ENCODE results near the gene TSPAN3.

Gene TSPAN3

DNA sequence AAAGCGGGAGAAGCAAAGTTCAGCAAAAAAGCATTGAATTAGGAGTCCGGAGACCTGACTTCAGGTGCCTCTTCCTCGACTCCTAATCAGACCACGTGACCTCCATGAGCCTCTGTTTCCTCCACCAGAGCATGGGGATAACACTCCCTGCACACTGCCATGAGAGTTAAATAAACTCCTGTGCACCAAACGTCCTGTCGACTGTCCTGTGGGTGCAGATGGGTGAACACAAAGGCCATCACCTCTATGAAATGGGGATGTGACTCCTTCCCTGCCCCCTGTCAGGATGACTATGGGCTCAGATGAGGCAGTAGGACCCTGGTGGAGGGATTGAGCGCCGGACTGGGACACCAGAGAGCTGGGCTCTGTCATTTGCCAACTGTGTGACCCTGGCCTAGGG lies 13.5 kb upstream of the TSPAN3 start:
- DNase-seq (ENCODE audit: low read depth), result no peak

DNA sequence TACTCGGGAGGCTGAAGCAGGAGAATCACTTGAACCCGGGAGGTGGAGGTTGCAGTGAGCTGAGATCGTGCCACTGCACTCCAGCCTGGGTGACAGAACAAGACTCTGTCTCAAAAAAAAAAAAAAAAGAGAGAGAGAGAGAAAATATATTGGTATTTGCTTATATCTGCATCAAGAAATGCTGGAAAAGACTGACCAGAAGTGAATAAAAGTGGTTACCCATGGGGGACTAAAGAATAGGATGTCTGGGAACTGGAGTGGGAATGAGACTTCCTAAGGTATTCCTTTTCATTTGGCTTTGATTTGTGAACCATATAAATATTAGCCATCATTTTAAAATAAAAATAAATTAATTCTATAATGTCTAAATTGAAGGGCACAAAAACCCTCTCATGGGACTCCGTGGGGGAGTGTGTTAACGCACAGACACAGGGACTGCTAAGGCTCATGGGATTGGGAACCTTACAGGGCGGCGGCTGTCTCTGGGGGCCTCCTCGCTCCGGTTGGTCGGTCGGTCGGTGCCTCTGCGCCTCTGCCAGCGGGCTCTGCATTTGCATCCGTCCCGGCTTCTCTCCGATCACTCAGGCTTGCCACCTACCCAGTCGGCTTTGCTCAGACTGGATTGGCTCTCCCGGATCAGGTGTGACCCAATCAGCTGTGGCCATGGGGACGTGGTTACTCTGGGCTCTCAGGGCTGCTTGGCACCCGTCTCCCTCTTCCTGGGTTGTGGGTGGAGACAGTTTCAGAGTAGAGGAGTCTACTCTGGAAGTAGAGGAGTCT lies 12.7 kb upstream of the TSPAN3 start:
- peak; percentile 30 for DNase-seq (ENCODE audit: low read depth)

DNA sequence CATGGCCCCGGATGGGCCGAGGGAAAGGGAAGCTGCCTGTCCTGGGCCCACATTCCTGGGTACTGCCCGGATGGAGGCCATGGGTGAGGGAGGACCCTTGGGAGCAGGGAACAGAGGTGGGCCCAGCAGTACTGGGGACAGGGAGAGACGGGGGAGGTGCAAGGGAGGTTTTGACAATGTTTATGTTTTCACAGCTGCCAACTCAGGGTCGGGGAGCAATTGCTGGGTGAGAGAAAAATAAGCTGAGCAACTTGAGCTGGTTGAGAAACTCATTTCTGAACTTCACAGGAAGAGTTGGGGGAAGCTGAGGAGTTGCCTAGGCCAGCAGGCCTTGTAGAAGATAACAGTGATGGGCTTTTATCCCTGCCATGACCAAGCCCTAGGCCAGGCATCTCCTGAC lies 11.1 kb upstream of the TSPAN3 start:
- DNase-seq (ENCODE audit: low read depth), result no peak

DNA sequence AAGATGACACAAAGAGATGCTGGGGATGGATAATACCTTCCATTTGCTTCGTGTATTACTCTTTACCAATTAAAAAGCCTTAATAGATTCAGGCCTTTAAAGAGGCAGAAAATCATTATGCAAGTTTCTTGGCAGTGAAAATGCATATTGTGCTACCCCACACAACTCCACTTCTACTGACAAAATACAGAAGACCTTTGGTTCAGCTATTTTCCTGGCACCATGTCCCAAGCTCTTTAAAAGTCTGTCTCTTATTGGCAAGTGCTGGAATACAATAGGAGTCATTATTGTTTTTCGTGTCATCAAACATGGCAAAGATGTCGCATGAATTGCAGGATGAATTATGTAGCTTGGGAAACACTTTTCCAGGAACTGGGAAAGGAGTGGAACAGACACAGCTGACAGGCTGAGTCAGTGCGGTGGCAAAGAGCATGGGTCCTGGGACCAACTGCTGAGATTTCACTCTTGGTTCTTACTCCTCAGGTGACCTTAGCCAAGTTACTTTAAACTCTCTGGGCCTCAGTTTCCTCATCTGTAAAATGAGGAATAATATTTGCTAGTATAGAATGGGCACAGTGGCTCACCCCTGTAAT lies 5.5 kb upstream of the TSPAN3 start:
- DNase-seq (ENCODE audit: low read depth), result no peak

DNA sequence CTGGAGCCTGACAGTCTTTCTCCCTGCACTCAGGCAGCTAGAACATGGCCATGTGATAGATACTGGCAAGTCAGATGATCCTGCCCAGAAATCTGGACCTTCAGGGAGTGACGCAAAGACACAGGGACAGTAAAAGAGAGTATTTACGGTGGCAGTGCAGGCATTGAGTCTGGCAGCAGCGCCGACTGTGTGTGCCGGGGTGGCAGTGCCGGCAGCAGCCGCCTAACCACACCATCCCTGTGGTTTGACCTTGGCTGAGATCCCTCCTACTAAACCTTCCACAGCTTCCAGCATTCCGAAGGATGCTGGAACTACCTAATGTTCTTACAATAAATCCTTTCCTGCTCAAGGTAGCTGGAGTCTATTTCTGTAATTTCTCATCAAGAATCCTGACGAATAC lies 4.6 kb upstream of the TSPAN3 start:
- no peak for DNase-seq (ENCODE audit: low read depth)

- no peak for DNase-seq (ENCODE audit: low read depth)
These were observed 3.4 kb upstream of the TSPAN3 start for GRCh38 chr15:77074350-77074749.

- no peak for DNase-seq (ENCODE audit: low read depth)
These were observed 655 bp upstream of the TSPAN3 start for GRCh38 chr15:77071305-77072223.

- DNase-seq (ENCODE audit: low read depth), result no peak
These were observed 772 bp downstream of the TSPAN3 start for GRCh38 chr15:77070180-77070494.

- no peak for DNase-seq (ENCODE audit: low read depth)
These were observed 1.3 kb downstream of the TSPAN3 start for GRCh38 chr15:77069521-77070121.

DNA sequence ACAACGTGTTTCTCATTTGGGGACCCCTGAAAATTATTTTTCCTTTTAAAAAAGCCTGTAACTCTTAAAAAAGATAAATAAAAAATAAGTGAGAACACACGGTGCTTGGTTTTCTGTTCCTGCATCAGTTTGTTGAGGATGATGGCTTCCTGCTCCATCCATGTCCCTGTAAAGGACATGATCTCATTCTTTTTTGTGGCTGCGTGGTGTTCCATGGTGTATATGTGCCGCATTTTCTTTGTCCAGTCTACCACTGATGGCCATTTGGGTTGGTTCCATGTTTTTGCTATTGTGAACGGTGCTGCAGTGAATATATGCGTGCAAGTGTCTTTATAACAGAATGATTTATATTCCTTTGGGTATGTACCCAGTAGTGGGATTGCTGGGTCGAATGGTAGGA lies 2.3 kb downstream of the TSPAN3 start:
- no peak for DNase-seq (ENCODE audit: low read depth)

- DNase-seq (ENCODE audit: low read depth), result no peak
These were observed 3.1 kb downstream of the TSPAN3 start for GRCh38 chr15:77067691-77068367.

DNA sequence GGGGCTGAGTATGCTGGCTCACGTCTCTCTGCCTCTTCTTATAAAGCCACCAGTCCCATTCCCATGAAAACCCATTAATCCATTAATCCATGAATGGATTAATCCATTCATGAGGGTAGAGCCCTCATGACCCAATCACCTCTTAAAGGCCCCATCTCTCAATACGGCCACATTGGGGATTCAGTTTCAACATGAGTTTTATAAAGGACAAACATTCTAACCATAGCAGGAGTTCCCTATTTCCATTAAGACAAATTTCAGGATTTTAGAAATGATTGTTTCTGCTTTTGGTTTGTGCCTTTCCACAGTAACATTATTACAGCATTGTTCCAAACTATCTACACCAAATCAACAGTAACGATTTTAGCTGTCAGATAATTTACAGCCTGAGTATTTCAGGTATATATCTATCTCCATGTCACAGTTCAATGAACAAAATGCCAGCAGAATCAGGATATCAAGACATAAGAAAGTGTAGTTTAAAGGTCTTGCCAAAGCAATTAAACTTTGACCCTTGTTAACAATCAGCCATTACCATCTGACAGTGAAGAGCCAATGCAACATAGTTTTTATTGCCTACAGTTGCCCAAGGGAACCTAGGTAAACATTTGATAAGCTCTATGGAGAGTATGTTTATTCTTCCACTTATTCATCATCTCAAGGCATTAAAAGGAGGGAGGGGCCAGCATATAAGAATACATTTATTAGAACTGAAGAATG lies 3.8 kb downstream of the TSPAN3 start:
- no peak for DNase-seq (ENCODE audit: low read depth)

DNA sequence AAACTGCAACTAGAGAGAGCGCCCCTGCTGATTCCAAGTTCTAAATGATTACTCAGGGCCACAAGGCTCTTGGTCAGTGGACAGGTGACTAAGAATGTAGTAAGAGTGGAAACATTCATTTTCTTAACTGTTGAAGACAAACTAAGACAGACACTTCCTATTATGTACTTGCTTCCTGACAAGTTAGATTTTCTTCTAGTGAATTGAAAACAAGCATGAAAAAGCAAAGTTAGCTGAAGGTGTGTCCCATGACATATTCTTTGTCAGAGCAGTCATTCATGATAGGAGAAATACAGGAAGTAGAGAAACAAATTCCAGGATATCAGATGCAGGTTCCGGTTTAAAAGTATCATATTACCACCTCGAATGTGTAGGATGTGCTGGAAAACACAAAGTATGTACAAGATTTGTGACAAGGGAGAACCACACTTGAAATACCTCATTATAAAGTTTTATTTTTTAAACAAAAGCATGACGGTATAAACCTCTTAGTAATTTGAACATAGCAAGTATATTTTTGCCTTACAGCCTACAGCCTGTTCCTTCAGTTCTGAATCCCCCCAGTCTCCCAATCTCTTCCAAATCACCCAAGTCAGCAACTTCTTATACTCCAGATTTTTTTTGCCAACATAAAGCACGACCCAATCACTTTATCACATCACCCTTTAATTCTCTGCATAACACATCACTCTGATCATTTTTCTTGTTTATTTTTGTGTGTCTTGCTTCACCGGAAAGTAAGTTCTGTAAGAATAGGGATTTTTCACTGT lies 6.2 kb downstream of the TSPAN3 start:
- DNase-seq (ENCODE audit: low read depth), result no peak

DNA sequence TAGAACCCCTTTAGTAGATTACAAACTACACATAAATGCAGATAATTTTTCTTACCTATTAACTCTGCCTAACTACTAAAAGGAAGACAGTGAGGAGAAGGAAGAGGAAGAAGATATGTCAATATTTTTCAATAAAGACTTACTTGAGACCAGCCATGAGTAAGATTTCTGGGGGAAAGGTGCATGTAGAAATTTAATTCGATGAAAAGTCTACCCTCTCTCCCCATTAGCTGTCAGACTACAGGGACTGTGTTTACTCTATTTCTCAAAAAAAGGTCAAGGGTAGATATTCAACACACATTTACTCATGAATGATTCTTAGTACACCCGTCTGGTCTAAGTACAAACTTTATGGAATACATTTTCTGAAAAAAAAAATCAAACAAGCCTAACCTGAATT lies 6.8 kb downstream of the TSPAN3 start:
- DNase-seq (ENCODE audit: low read depth), result no peak

DNA sequence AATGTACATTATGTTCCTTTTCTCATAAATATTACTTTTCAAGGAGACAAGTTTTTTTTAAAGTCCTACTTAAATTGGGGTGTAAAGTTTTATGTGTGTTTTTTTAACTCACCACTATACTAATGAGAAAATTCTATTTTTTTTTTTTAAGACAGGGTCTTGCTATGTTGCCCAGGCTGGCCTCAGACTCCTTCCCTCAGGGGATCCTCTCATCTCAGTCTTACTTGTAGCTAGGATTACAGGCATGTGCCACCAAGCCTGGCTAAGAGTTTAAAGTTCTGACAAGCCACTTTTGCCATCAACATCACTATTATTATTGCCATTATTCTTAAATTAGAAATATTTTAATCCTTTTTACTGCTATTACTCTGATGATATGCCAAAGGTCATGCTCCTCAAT lies 7.7 kb downstream of the TSPAN3 start:
- DNase-seq (ENCODE audit: low read depth), result no peak

GRCh38 chr15:77060546-77060945 lies 10.4 kb downstream of the TSPAN3 start:
- no peak for DNase-seq (ENCODE audit: low read depth)

GRCh38 chr15:77059786-77060361 lies 11.0 kb downstream of the TSPAN3 start:
- DNase-seq (ENCODE audit: low read depth), result no peak

- DNase-seq (ENCODE audit: low read depth), result no peak
These were observed 12.4 kb downstream of the TSPAN3 start for GRCh38 chr15:77058468-77058867.

DNA sequence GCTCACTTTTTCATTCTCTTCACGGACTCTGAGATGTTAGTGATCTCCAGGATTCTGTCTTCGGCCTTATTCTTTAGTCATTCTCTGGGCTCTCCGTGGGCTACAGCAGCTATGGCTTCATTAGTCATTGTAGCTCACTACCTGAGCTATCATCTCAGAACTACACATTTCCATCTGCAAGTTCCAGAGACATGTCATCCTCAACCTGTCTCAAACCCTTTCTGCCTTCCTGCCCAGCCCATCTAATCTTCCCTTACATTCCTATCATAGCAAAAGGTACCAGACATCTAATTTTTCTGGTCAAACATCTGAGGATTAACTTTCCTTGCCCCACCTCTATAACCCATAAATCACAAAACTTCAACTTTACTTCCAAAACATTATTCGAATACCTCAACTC lies 13.2 kb downstream of the TSPAN3 start:
- DNase-seq (ENCODE audit: low read depth), result no peak

DNA sequence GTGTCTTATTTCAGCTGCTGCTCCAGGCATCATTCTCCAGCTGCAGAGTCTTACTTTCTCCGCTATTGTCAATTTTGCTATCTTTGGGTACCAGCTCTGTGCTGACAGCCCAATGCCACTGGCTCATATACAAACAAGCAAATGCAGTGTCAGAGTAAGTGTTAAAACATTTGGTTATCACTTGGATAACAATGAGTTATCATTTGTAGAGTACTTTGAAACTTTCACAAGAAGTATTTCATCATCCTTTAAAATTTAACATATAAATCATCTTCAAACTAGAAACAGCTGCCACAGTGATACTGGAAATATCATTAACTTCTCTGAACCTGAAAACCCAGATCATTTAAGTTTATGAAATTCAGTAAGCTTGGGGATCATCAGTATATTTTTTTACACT lies 13.8 kb downstream of the TSPAN3 start:
- no peak for DNase-seq (ENCODE audit: low read depth)
